K562 (cell line): ENCODE measurements around the gene GNGT2. TPM values are rescaled to one million over a fixed set of nuclear protein-coding genes. Genes with fewer than 3 reads are reported as not detected.
A peak's percentile ranks its signal among the peaks of the same experiment; 100 is the strongest.

ENCODE experiments used
- ATAC-seq: fragments of 200-7000 bp; cut with Tn5 transposase; 3 replicates; pipeline ENCODE4 v1.9.1; 2020; ENCODE audit warnings: moderate library complexity
- BruUV-seq: library from RNA; stranded (reverse); fragments of 400-500 nt; replicated peaks from 2 replicates; lab custom pipeline; 2021; lab: Mats Ljungman, UMichigan
- CTCF ChIA-PET: fragments of 300-600 bp; formaldehyde crosslinking; extraction: SDS; loops from one replicate; lab custom pipeline; 2021; ENCODE audit warnings: low intra/inter-chr PET ratio; lab: Yijun Ruan, JAX
- POLR2A ChIA-PET: fragments of 300-600, 350-650 bp; sonication (Branson Sonifier 250); formaldehyde crosslinking; extraction: SDS; loops from one replicate; lab custom pipeline; 2021; ENCODE audit warnings: antibody characterized with exemption, inconsistent platforms; lab: Yijun Ruan, JAX
- DNase-seq, 4 experiments: peaks; one replicate each; pipeline versions ENCODE4 v3.0.0 to v3.0.0-alpha.2; 2011 to 2018; ENCODE audit warnings: low spot score in 3 of 4, mixed read lengths in 3 of 4; ENCODE audit errors: extremely low read depth in 1 of 4
- FAIRE-seq: peaks from 2 replicates; lab custom pipeline; 2011; peaks lifted over from hg19 to GRCh38; lab: Jason Lieb, UNC
- H2AFZ ChIP-seq: 2 replicates; pipeline ENCODE4 v1.6.0; 2011; ENCODE audit warnings: low read depth, low read length, control low read depth, inconsistent platforms
- H3K27ac ChIP-seq: fragments of 200-600 bp; 3 replicates; pipeline ENCODE4 v1.8.0; 2011; ENCODE audit warnings: low read depth, mild to moderate bottlenecking, control low read depth, inconsistent platforms, low read length, moderate library complexity, mixed read lengths; ENCODE audit errors: extremely low read depth
- H3K27me3 ChIP-seq, 2 experiments: fragments of 300-600 bp in 1 of 2; 2 replicates in 1 of 2; 3 replicates in 1 of 2; pipeline versions ENCODE4 v1.6.0 to v1.8.0; 2011; ENCODE audit warnings: inconsistent platforms in 2 of 2, low read length in 2 of 2, mild to moderate bottlenecking in 1 of 2, mixed read lengths in 1 of 2, moderate library complexity in 1 of 2; ENCODE audit not compliant: control insufficient read depth in 2 of 2, insufficient read depth in 2 of 2
- H3K36me3 ChIP-seq: fragments of 300-600 bp; 3 replicates; pipeline ENCODE4 v1.8.0; 2011; ENCODE audit warnings: mild to moderate bottlenecking, low read length, inconsistent platforms; ENCODE audit not compliant: control insufficient read depth, insufficient read depth
- H3K4me1 ChIP-seq, 2 experiments: fragments of 200-600 bp in 1 of 2; replicated peaks in 1 of 2; 2 replicates in 1 of 2; 3 replicates in 1 of 2; pipeline versions ENCODE4 v1.5.1 to v1.8.0; 2011; ENCODE audit warnings: inconsistent platforms in 2 of 2, low read length in 2 of 2, mild to moderate bottlenecking in 1 of 2, mixed read lengths in 1 of 2, moderate library complexity in 1 of 2; ENCODE audit not compliant: control insufficient read depth in 2 of 2, insufficient read depth in 2 of 2
- H3K4me2 ChIP-seq: 2 replicates; pipeline ENCODE4 v1.6.1; 2011; ENCODE audit warnings: low read length, control low read depth, inconsistent platforms, mixed read lengths; ENCODE audit not compliant: insufficient read depth
- H3K4me3 ChIP-seq: fragments of 200-600 bp; sonication (generic), shearing (Covaris generic); 2 replicates; pipeline ENCODE4 v1.5.1; 2016; ENCODE audit warnings: control low read depth, inconsistent platforms
- H3K79me2 ChIP-seq: fragments of 200-600 bp; 3 replicates; pipeline ENCODE4 v1.8.0; 2011; ENCODE audit warnings: low read length, inconsistent platforms; ENCODE audit not compliant: control insufficient read depth, insufficient read depth
- H3K9ac ChIP-seq, 2 experiments: 2 replicates each; pipeline versions ENCODE4 v1.6.0 to v1.6.1; 2011; ENCODE audit warnings: low read depth in 2 of 2, low read length in 2 of 2, control low read depth in 1 of 2, inconsistent platforms in 1 of 2, mild to moderate bottlenecking in 1 of 2, mixed read lengths in 1 of 2; ENCODE audit not compliant: insufficient read depth in 1 of 2
- H3K9me1 ChIP-seq: one replicate; pipeline ENCODE4 v1.6.0; 2011; ENCODE audit warnings: inconsistent platforms, mild to moderate bottlenecking, low read length, moderate library complexity; ENCODE audit not compliant: control insufficient read depth, insufficient read depth
- H3K9me3 ChIP-seq: replicated peaks from 2 replicates; pipeline ENCODE4 v1.5.1; 2011; ENCODE audit warnings: low read depth, low read length, inconsistent platforms; ENCODE audit not compliant: control insufficient read depth, insufficient read depth
- H4K20me1 ChIP-seq: replicated peaks from 2 replicates; pipeline ENCODE4 v1.6.1; 2011; ENCODE audit warnings: low read length, inconsistent platforms, mixed read lengths; ENCODE audit not compliant: control insufficient read depth, insufficient read depth
- ATF6 ChIP-seq: sonication (generic); formaldehyde crosslinking; IDR thresholded peaks from 2 replicates; pipeline ENCODE4 v1.4.0; 2020; ENCODE audit warnings: mild to moderate bottlenecking, missing genetic modification reagents
- CC2D1A ChIP-seq: fragments of 450-650 bp; IDR thresholded peaks from 2 replicates; pipeline ENCODE4 v1.6.1; 2017; ENCODE audit warnings: mild to moderate bottlenecking
- FOXK2 ChIP-seq, 2 experiments: fragments of 450-650 bp; IDR thresholded peaks in 1 of 2; conservative IDR thresholded peaks in 1 of 2; 2 replicates each; pipeline ENCODE4 v1.6.1; 2016; ENCODE audit warnings: low read depth in 2 of 2, mild to moderate bottlenecking in 1 of 2
- POLR2AphosphoS5 ChIP-seq: IDR thresholded peaks from 2 replicates; pipeline ENCODE4 v1.6.1; 2011; ENCODE audit warnings: mild to moderate bottlenecking, low read depth, low read length, moderate library complexity; ENCODE audit not compliant: control insufficient read depth, insufficient read depth
- SIN3A ChIP-seq, 2 experiments: fragments of 150-350 bp in 1 of 2; IDR thresholded peaks; 2 replicates each; pipeline ENCODE4 v1.6.1; 2011 to 2016; ENCODE audit warnings: borderline replicate concordance in 2 of 2, low read depth in 2 of 2, low read length in 2 of 2, mild to moderate bottlenecking in 2 of 2, moderate library complexity in 2 of 2; ENCODE audit not compliant: control insufficient read depth in 1 of 2
- SOX6 ChIP-seq: fragments of 450-650 bp; IDR thresholded peaks from 2 replicates; pipeline ENCODE4 v1.6.1; 2014; ENCODE audit warnings: mild to moderate bottlenecking
- SRSF3 ChIP-seq: fragments of 200-400 bp; formaldehyde crosslinking; IDR thresholded peaks from 2 replicates; pipeline ENCODE4 v1.6.1; 2016; ENCODE audit warnings: mild to moderate bottlenecking, low read length, moderate library complexity; ENCODE audit not compliant: insufficient read depth
- ZNF212 ChIP-seq: fragments of 450-650 bp; formaldehyde crosslinking; IDR thresholded peaks from 2 replicates; pipeline ENCODE4 v1.4.0; 2020; ENCODE audit warnings: mild to moderate bottlenecking
- ZNF507 ChIP-seq: conservative IDR thresholded peaks from 2 replicates; pipeline ENCODE4 v1.6.1; 2017; ENCODE audit warnings: missing genetic modification characterization, missing compliant biosample characterization
- ZNF695 ChIP-seq: fragments of 450-650 bp; formaldehyde crosslinking; IDR thresholded peaks from 2 replicates; pipeline ENCODE4 v1.4.0; 2020; ENCODE audit warnings: mild to moderate bottlenecking, moderate library complexity
- WGBS: fragments of 100-300 bp; shearing (Covaris generic); methylation state at CpG from one replicate; pipeline ENCODE4 v1.1.6; 2016; ENCODE audit warnings: low coverage, mixed read lengths; ENCODE audit not compliant: insufficient coverage; ENCODE audit errors: missing lambda C conversion rate; 5-methylcytosine and 5-hydroxymethylcytosine counted together
- in situ Hi-C: fragments of 300-500 bp; cut with MboI; formaldehyde crosslinking; loops from 4 replicates; pipeline ENCODE4 v1.15.0; 2018; ENCODE audit warnings: inconsistent platforms, mixed read lengths
- intact Hi-C: fragments of 100-400 bp; cut with micrococcal nuclease; formaldehyde crosslinking; loops from 2 replicates; pipeline ENCODE4 v1.14.2; 2022
- polyA plus RNA-seq, 8 experiments: library from polyadenylated mRNA; depleted of rRNA in 4 of 8; stranded (reverse) in 5 of 8; unstranded in 3 of 8; fragments of >200 nt; fragmentation: Nextera tagmentation in 2 of 8; fragmentation: Illumina TruSeq in 1 of 8; extraction: Ambion mirVana in 2 of 8; extraction: Trizol in 1 of 8; gene quantifications; 2 replicates each; pipeline versions ENCODE4 v1.2.1 to v1.2.3, GENCODE V29; 2011 to 2014; ENCODE audit warnings: inconsistent platforms in 1 of 8, missing spikeins in 1 of 8
- total RNA-seq, 7 experiments: library from RNA; depleted of rRNA in 6 of 7; stranded (reverse); fragments of >200 nt in 6 of 7; fragmentation: Illumina TruSeq in 2 of 7; extraction: Trizol in 2 of 7; gene quantifications; 2 replicates each; pipeline versions ENCODE4 v1.2.1 to v1.2.3, GENCODE V29; 2011 to 2021; ENCODE audit warnings: low replicate concordance in 1 of 7
- TF ChIP-seq, protein P1 (sequence below): fragments of 450-650 bp; IDR thresholded peaks from 2 replicates; pipeline ENCODE4 v1.6.1; 2016; ENCODE audit warnings: borderline replicate concordance

Gene GNGT2
- total and polyA plus RNA-seq, 9 of the 15 experiments (the other 6 are each of a cell fraction or from before 2014, with no cell fraction given), result not detected

DNA sequence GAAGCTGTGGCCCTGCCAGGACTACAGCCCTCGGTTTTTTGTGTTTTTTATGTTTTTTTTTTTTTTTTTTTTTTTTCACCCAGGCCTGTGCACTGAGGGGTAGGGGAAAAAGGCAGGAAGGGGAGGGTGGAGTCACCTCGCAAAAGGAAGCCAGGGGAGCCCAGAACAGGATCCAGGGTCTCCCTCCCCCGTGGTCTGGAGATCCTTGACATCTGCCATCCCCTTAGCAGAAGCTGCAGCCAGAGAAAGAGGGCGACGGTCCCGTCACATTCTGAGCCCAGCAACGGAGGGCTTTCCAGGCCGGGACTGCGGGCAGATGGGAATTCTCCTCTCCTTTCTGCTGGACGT lies 49.3 kb upstream of the GNGT2 start:
- DNase-seq, result no peak
- ChIA-PET POLR2A (interaction anchor here (0.5 to 1.4 kb wide), 2 partner anchors 9 to 139 kb away, joined by 3 read pairs; no protein-coding TSS in a partner anchor), CTCF (interaction anchor here (0.9 kb wide), 1 partner anchor 465 kb away, joined by 3 read pairs; no protein-coding TSS in a partner anchor)
- Histone ChIP-seq H3K9me1 (no peaks in the 10 kb centered on the region), H3K9ac (peak overlapping the region; percentile 47 to 88; a peak in 3 of 4 replicates), H3K79me2 (no peaks in the 10 kb centered on the region), H3K4me2 (peak overlapping the region; percentile 69), H3K4me3 (no peak overlapping the region), H3K27me3 (peaks cover 0 to 23% of the 10 kb centered on the region in 2 experiments; a peak in 2 of 5 replicates), H3K9me3 (no peaks in the 10 kb centered on the region), H3K4me1 (peaks cover 4 to 13% of the 10 kb centered on the region in 2 experiments; a peak in 4 of 5 replicates), H3K36me3 (no peaks in the 10 kb centered on the region), H3K27ac (no peak overlapping the region), H4K20me1 (no peaks in the 10 kb centered on the region), H2AFZ (peak overlapping the region; percentile 89)
- no peak for FAIRE-seq
- TF ChIP-seq SOX6, result no peak
- TF ChIP-seq POLR2AphosphoS5, result no peak
- TF ChIP-seq ZNF507, result no peak
- TF ChIP-seq ZNF695 (CRISPR knock-in tag), result no peak
- no peak for TF ChIP-seq SRSF3
- no peak for TF ChIP-seq SIN3A (IDR thresholded peaks at IDR 0.05; ENCODE audit: borderline replicate concordance in 2 of 2, control insufficient read depth in 1 of 2, low read depth in 2 of 2, low read length in 2 of 2)
- no peak for TF ChIP-seq FOXK2 (conservative IDR thresholded peaks at IDR 0.05 in 1 of 2, IDR thresholded peaks at IDR 0.05 in 1 of 2; ENCODE audit: low read depth in 2 of 2)
- TF ChIP-seq, protein P1, sequence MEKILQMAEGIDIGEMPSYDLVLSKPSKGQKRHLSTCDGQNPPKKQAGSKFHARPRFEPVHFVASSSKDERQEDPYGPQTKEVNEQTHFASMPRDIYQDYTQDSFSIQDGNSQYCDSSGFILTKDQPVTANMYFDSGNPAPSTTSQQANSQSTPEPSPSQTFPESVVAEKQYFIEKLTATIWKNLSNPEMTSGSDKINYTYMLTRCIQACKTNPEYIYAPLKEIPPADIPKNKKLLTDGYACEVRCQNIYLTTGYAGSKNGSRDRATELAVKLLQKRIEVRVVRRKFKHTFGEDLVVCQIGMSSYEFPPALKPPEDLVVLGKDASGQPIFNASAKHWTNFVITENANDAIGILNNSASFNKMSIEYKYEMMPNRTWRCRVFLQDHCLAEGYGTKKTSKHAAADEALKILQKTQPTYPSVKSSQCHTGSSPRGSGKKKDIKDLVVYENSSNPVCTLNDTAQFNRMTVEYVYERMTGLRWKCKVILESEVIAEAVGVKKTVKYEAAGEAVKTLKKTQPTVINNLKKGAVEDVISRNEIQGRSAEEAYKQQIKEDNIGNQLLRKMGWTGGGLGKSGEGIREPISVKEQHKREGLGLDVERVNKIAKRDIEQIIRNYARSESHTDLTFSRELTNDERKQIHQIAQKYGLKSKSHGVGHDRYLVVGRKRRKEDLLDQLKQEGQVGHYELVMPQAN, result no peak
- TF ChIP-seq CC2D1A, result no peak
- TF ChIP-seq ATF6 (CRISPR knock-in tag), result no peak
- TF ChIP-seq ZNF212 (CRISPR knock-in tag), result no peak
- 54% methylated on average over 8 of the region's 10 CpGs for WGBS
- BruUV-seq, result no TSS peak
- ATAC-seq, result no peak
- in situ Hi-C loops (no loop called here), intact Hi-C loops (no loop called here)
